ENCODE data around the gene PPARD. TPM values are rescaled to one million over a fixed set of nuclear protein-coding genes. Genes with fewer than 3 reads are reported as not detected.
"Not testable (repeated sequence)": the region's sequence is repeated elsewhere in the genome, so short reads cannot be mapped to it uniquely, and the experiment has no call there.

The PPARD gene
- total and polyA plus RNA-seq, 8 donors, result 21.0 to 28.4 (median 23.9) TPM

DNA sequence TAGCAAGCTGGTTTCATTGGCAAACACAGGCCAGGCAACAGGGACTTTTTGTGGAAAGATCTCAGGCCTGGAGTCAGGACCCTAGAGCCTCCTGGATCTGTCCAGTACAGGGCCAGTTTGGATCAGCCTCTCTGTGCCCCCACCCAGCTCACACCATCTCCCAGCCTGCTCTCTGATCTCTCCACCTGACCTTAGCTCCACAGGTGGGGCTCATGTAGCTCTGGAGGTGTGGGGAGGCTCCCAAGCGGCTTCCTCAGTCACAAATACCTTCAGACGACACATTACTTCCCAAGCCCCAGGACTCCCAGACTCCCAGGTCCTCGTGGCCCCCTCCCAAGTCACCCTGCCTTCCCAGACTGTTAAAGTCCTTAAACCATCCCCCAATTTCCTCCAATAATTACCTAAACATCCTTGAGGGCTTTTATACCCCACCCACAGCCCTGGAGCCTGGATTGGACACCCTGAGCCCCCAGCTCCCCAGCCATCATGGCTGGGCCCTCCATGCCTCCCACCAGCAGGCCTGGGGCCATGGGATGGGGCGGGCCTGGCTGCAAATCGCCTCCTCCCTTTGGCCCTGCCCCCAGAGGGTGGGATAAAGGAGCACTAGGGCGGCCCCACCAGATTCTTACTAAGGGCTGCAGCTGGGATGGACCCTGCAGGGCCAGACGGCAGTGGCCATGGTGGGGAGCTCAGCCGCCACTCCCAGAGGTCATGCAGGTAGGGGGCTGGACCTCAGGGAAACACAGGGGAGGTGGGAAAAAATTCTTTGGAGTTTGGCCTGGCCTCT, 93.9 kb downstream of the PPARD start:
- TF ChIP-seq, protein P1, sequence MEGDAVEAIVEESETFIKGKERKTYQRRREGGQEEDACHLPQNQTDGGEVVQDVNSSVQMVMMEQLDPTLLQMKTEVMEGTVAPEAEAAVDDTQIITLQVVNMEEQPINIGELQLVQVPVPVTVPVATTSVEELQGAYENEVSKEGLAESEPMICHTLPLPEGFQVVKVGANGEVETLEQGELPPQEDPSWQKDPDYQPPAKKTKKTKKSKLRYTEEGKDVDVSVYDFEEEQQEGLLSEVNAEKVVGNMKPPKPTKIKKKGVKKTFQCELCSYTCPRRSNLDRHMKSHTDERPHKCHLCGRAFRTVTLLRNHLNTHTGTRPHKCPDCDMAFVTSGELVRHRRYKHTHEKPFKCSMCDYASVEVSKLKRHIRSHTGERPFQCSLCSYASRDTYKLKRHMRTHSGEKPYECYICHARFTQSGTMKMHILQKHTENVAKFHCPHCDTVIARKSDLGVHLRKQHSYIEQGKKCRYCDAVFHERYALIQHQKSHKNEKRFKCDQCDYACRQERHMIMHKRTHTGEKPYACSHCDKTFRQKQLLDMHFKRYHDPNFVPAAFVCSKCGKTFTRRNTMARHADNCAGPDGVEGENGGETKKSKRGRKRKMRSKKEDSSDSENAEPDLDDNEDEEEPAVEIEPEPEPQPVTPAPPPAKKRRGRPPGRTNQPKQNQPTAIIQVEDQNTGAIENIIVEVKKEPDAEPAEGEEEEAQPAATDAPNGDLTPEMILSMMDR (IDR thresholded peaks at IDR 0.05), result no peak
- Histone ChIP-seq H3K27me3 (no peaks in the 10 kb centered on the region), H3K27ac (no peak overlapping the region), H3K4me1 (no peaks in the 10 kb centered on the region), H3K4me3 (no peak overlapping the region), H3K9me3 (no peaks in the 10 kb centered on the region), H3K36me3 (no peaks in the 10 kb centered on the region)
- intact Hi-C loops (cut with DNase I), result no loop called here
- ATAC-seq, result no peak
- DNase-seq, result no peak

DNA sequence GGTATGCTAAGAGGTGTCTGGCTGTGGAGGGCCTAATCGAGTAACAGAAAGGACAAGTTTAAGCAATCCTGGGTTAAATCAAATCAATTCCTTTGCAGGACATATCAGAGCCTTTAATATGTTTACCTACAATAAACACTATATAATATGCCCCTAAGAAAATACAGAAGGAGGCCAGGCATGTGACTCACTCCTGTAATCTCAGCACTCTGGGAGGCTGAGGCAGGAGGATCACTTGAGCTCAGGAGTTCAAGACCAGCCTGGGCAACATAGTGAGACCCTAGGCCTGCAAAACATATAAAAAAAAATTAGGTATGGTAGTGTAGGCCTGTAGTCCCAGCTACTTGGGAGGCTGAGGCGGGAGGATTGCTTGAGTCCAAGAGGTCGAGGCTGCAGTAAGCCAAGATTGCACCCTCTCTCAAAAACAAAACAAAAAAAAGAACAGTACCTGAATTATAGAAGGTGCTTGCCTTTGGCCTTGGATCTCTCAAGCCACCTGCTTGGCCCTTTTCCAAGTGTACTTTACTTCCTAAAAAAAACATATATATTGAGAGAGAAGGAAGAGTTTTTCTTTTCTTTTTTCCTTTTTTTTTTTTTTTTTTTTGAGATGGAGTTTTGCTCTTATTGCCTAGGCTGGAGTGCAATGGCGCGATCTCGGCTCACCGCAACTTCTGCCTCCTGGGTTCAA, 96.2 kb downstream of the PPARD start:
- H3K36me3 ChIP-seq; intact Hi-C loops (cut with DNase I); ATAC-seq; H3K9me3 ChIP-seq; H3K27me3 ChIP-seq; H3K27ac ChIP-seq; DNase-seq; H3K4me1 ChIP-seq; H3K4me3 ChIP-seq: not testable (repeated sequence)

DNA sequence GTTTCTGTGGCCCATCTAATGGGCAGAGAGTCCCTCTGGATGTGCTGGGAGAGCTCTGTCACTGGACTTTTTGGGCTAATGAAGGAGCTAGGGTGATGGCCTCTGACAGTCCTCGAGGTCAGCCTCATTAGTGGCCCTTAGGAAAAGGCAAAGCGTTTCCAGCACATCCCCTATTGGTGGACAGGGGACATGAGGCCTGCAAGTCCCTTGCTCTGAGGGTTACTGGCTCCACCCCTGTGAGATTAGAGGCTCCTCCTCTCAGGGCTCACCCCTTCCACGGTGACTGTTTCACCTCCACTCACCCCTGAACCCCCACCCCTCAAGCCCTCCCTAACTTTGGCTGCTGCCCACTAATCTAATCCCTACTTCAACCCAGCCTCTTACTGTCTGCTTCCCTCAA, 97.0 kb downstream of the PPARD start:
- no peak overlapping the region for H3K27ac ChIP-seq
- intact Hi-C loops (cut with DNase I), result no loop called here
- no peak overlapping the region for H3K4me3 ChIP-seq
- H3K36me3 ChIP-seq, result no peaks in the 10 kb centered on the region
- ATAC-seq (no peak), DNase-seq (no peak)
- no peaks in the 10 kb centered on the region for H3K27me3 ChIP-seq
- no peaks in the 10 kb centered on the region for H3K4me1 ChIP-seq
- TF ChIP-seq, protein P1 (IDR thresholded peaks at IDR 0.05), result no peak
- H3K9me3 ChIP-seq, result no peaks in the 10 kb centered on the region

DNA sequence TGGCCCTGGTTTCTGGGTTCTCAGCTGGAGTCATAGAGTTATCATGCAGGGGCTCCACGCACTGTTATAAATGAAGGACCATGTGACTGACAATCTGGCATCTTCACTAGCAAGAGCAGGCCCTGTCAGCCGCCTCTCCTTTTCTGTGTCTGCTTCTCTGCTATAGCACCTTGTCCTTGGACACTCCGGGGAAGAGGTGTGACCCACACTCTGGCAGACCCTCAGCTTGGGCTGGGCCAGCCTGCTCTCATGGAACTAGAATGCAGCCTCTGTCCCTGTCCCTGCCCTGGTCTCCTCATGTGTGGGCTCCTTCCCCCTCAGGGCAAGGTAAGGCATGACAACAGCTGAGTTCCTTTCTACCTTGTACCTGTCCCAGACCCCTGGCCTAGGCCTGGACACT, 98.8 kb downstream of the PPARD start:
- Histone ChIP-seq H3K36me3 (no peaks in the 10 kb centered on the region), H3K27me3 (no peaks in the 10 kb centered on the region), H3K4me1 (no peaks in the 10 kb centered on the region), H3K27ac (no peak overlapping the region), H3K9me3 (no peaks in the 10 kb centered on the region), H3K4me3 (no peak overlapping the region)
- TF ChIP-seq, protein P1 (IDR thresholded peaks at IDR 0.05), result no peak
- intact Hi-C loops (cut with DNase I), result no loop called here
- DNase-seq (no peak), ATAC-seq (no peak)

DNA sequence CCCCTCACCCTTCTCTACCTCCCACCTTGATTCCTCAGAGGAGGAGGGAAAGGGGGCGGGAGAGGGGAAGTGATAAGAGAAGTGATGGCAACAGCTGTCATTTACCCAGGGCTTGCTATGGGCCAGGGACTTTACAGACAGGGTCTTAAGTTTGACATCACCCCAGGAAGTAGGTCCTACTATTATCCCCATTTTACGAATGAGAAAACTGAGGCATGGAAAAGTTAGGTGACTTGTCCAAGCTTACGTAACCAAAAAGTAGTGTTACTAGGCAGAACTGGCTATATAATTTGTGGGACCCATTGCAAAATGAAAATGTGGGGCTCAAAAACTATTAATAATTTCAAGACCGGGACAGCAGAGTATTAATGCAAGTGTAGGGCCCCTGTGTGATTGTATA, 99.3 kb downstream of the PPARD start:
- TF ChIP-seq, protein P1 (IDR thresholded peaks at IDR 0.05), result no peak
- ATAC-seq (no peak), DNase-seq (no peak)
- Histone ChIP-seq H3K27ac (no peak overlapping the region), H3K27me3 (no peaks in the 10 kb centered on the region), H3K4me1 (no peaks in the 10 kb centered on the region), H3K36me3 (no peaks in the 10 kb centered on the region), H3K4me3 (no peak overlapping the region), H3K9me3 (no peaks in the 10 kb centered on the region)
- intact Hi-C loops (cut with DNase I), result no loop called here
